HepG2 (cell line): ENCODE measurements around the gene RBM12. TPM values are rescaled to one million over a fixed set of nuclear protein-coding genes. Genes with fewer than 3 reads are reported as not detected.
A peak's percentile ranks its signal among the peaks of the same experiment; 100 is the strongest.

Source experiments
- CENPT ChIP-seq: sonication (generic); formaldehyde crosslinking; IDR thresholded peaks from 2 replicates; pipeline ENCODE4 v1.8.0; 2022; ENCODE audit warnings: low read depth, mild to moderate bottlenecking, moderate library complexity, missing genetic modification reagents
- GZF1 ChIP-seq: sonication (generic); formaldehyde crosslinking; IDR thresholded peaks from 2 replicates; pipeline ENCODE4 v1.5.1; 2020; ENCODE audit warnings: mild to moderate bottlenecking, missing genetic modification reagents
- MIXL1 ChIP-seq: IDR thresholded peaks from 2 replicates; pipeline ENCODE4 v1.6.1; 2016
- PAF1 ChIP-seq: IDR thresholded peaks from 2 replicates; pipeline ENCODE4 v1.6.1; 2016; ENCODE audit warnings: missing genetic modification reagents, missing compliant biosample characterization
- POLR2A ChIP-seq, 2 experiments: IDR thresholded peaks; 2 replicates each; pipeline ENCODE4 v1.6.1; 2011; ENCODE audit warnings: low read depth in 2 of 2, low read length in 2 of 2, mild to moderate bottlenecking in 1 of 2, moderate library complexity in 1 of 2; ENCODE audit not compliant: insufficient read depth in 1 of 2
- POLR2AphosphoS5 ChIP-seq: IDR thresholded peaks from 2 replicates; pipeline ENCODE4 v1.6.1; 2012; ENCODE audit warnings: low read depth, low read length
- POLR2G ChIP-seq: fragments of 200-400 bp; formaldehyde crosslinking; IDR thresholded peaks from 2 replicates; pipeline ENCODE4 v1.6.1; 2018; ENCODE audit warnings: mild to moderate bottlenecking, low read depth, low read length, moderate library complexity
- RFXAP ChIP-seq: sonication (generic); formaldehyde crosslinking; IDR thresholded peaks from 2 replicates; pipeline ENCODE4 v1.4.0; 2020; ENCODE audit warnings: missing genetic modification reagents, borderline replicate concordance
- ZNF776 ChIP-seq: sonication (generic); formaldehyde crosslinking; IDR thresholded peaks from 2 replicates; pipeline ENCODE4 v1.4.0; 2020; ENCODE audit warnings: mild to moderate bottlenecking, missing genetic modification reagents
- polyA plus RNA-seq, 8 experiments: library from polyadenylated mRNA; depleted of rRNA in 3 of 8; stranded (reverse) in 7 of 8; unstranded in 1 of 8; fragments of >200 nt; fragmentation: Illumina TruSeq in 4 of 8; extraction: Trizol in 4 of 8; gene quantifications; 2 replicates each; pipeline versions ENCODE4 v1.2.1 to v1.2.3, GENCODE V29; 2011 to 2016; ENCODE audit warnings: low read depth in 4 of 8, missing spikeins in 1 of 8, mixed read lengths in 1 of 8; ENCODE audit not compliant: insufficient read depth in 1 of 8
- total RNA-seq, 5 experiments: library from RNA; depleted of rRNA; stranded (reverse); fragments of >200 nt; fragmentation: Illumina TruSeq; extraction: Trizol; gene quantifications; 2 replicates each; pipeline ENCODE4 v1.2.3, GENCODE V29; 2016; ENCODE audit warnings: low read depth in 1 of 5
- TF ChIP-seq, protein P1 (sequence below): sonication (generic); formaldehyde crosslinking; IDR thresholded peaks from 2 replicates; pipeline ENCODE4 v1.4.0; 2020; ENCODE audit warnings: low read depth, mild to moderate bottlenecking, missing genetic modification reagents
- TF ChIP-seq, protein P2 (sequence below): sonication (generic); formaldehyde crosslinking; IDR thresholded peaks from 2 replicates; pipeline ENCODE4 v1.4.0; 2020; ENCODE audit warnings: missing genetic modification reagents
- TF ChIP-seq, protein P3 (sequence below): sonication (generic); formaldehyde crosslinking; IDR thresholded peaks from 2 replicates; pipeline ENCODE4 v1.4.0; 2020; ENCODE audit warnings: missing genetic modification reagents, borderline replicate concordance
- TF ChIP-seq, protein P4 (sequence below): sonication (generic); formaldehyde crosslinking; IDR thresholded peaks from 2 replicates; pipeline ENCODE4 v1.5.0; 2020; ENCODE audit warnings: mild to moderate bottlenecking, missing genetic modification reagents, borderline replicate concordance
- TF ChIP-seq, protein P5 (sequence below): sonication (generic); formaldehyde crosslinking; conservative IDR thresholded peaks from 2 replicates; pipeline ENCODE4 v1.4.0; 2020; ENCODE audit warnings: missing genetic modification reagents
- TF ChIP-seq, protein P6 (sequence below): sonication (generic); formaldehyde crosslinking; IDR thresholded peaks from 2 replicates; pipeline ENCODE4 v1.4.0; 2020; ENCODE audit warnings: mild to moderate bottlenecking, missing genetic modification reagents

Gene RBM12
- total and polyA plus RNA-seq, 2 of the 13 experiments (the other 11 are each of a cell fraction or from before 2014, with no cell fraction given): 97.9 to 104 TPM

DNA sequence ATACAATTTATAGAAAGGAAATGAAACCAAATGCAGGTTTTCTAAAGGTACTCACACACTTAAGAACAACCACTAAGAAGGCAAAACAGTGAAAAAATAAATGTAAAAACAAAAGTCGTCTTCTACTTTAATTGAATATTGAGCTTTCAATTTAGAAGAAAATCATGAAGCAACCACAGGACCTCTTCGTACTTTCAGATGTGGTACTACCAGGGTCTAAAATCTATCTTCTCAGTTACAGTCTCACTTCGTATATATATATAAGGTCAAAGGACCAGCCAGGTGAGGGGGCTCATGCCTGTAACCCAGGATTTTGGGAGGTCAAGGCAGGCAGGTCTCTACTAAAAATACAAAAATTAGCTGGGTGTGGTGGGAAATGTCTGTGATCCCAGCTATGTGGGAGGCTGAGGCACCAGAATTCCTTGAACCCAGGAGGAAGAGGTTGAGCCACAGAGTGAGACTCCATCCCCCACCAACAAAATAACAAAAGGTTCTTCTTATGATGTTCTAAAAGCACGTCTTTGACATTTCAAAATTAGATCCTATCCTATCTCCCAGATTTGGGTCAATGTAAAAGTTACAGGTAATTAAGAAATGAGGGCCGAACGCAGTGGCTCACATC lies 47.0 kb upstream of the RBM12 start (continued):
- TF ChIP-seq, protein P1, sequence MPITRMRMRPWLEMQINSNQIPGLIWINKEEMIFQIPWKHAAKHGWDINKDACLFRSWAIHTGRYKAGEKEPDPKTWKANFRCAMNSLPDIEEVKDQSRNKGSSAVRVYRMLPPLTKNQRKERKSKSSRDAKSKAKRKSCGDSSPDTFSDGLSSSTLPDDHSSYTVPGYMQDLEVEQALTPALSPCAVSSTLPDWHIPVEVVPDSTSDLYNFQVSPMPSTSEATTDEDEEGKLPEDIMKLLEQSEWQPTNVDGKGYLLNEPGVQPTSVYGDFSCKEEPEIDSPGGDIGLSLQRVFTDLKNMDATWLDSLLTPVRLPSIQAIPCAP (CRISPR knock-in tag): no peak
- TF ChIP-seq ZNF776 (CRISPR knock-in tag): no peak
- TF ChIP-seq, protein P2, sequence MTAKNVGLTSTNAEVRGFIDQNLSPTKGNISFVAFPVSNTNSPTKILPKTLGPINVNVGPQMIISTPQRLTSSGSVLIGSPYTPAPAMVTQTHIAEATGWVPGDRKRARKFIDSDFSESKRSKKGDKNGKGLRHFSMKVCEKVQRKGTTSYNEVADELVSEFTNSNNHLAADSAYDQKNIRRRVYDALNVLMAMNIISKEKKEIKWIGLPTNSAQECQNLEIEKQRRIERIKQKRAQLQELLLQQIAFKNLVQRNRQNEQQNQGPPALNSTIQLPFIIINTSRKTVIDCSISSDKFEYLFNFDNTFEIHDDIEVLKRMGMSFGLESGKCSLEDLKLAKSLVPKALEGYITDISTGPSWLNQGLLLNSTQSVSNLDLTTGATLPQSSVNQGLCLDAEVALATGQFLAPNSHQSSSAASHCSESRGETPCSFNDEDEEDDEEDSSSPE (CRISPR knock-in tag): no peak
- TF ChIP-seq RFXAP (CRISPR knock-in tag): no peak
- TF ChIP-seq, protein P3, sequence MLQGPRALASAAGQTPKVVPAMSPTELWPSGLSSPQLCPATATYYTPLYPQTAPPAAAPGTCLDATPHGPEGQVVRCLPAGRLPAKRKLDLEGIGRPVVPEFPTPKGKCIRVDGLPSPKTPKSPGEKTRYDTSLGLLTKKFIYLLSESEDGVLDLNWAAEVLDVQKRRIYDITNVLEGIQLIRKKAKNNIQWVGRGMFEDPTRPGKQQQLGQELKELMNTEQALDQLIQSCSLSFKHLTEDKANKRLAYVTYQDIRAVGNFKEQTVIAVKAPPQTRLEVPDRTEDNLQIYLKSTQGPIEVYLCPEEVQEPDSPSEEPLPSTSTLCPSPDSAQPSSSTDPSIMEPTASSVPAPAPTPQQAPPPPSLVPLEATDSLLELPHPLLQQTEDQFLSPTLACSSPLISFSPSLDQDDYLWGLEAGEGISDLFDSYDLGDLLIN (CRISPR knock-in tag): no peak
- peak; percentile 42; the same call in 1 of the 2 replicates for TF ChIP-seq PAF1 (CRISPR knock-in tag)
- TF ChIP-seq, protein P4, sequence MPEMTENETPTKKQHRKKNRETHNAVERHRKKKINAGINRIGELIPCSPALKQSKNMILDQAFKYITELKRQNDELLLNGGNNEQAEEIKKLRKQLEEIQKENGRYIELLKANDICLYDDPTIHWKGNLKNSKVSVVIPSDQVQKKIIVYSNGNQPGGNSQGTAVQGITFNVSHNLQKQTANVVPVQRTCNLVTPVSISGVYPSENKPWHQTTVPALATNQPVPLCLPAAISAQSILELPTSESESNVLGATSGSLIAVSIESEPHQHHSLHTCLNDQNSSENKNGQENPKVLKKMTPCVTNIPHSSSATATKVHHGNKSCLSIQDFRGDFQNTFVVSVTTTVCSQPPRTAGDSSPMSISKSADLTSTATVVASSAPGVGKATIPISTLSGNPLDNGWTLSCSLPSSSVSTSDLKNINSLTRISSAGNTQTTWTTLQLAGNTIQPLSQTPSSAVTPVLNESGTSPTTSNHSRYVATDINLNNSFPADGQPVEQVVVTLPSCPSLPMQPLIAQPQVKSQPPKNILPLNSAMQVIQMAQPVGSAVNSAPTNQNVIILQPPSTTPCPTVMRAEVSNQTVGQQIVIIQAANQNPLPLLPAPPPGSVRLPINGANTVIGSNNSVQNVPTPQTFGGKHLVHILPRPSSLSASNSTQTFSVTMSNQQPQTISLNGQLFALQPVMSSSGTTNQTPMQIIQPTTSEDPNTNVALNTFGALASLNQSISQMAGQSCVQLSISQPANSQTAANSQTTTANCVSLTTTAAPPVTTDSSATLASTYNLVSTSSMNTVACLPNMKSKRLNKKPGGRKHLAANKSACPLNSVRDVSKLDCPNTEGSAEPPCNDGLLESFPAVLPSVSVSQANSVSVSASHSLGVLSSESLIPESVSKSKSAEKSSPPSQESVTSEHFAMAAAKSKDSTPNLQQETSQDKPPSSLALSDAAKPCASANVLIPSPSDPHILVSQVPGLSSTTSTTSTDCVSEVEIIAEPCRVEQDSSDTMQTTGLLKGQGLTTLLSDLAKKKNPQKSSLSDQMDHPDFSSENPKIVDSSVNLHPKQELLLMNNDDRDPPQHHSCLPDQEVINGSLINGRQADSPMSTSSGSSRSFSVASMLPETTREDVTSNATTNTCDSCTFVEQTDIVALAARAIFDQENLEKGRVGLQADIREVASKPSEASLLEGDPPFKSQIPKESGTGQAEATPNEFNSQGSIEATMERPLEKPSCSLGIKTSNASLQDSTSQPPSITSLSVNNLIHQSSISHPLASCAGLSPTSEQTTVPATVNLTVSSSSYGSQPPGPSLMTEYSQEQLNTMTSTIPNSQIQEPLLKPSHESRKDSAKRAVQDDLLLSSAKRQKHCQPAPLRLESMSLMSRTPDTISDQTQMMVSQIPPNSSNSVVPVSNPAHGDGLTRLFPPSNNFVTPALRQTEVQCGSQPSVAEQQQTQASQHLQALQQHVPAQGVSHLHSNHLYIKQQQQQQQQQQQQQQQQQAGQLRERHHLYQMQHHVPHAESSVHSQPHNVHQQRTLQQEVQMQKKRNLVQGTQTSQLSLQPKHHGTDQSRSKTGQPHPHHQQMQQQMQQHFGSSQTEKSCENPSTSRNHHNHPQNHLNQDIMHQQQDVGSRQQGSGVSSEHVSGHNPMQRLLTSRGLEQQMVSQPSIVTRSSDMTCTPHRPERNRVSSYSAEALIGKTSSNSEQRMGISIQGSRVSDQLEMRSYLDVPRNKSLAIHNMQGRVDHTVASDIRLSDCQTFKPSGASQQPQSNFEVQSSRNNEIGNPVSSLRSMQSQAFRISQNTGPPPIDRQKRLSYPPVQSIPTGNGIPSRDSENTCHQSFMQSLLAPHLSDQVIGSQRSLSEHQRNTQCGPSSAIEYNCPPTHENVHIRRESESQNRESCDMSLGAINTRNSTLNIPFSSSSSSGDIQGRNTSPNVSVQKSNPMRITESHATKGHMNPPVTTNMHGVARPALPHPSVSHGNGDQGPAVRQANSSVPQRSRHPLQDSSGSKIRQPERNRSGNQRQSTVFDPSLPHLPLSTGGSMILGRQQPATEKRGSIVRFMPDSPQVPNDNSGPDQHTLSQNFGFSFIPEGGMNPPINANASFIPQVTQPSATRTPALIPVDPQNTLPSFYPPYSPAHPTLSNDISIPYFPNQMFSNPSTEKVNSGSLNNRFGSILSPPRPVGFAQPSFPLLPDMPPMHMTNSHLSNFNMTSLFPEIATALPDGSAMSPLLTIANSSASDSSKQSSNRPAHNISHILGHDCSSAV (CRISPR knock-in tag): no peak
- TF ChIP-seq, protein P5, sequence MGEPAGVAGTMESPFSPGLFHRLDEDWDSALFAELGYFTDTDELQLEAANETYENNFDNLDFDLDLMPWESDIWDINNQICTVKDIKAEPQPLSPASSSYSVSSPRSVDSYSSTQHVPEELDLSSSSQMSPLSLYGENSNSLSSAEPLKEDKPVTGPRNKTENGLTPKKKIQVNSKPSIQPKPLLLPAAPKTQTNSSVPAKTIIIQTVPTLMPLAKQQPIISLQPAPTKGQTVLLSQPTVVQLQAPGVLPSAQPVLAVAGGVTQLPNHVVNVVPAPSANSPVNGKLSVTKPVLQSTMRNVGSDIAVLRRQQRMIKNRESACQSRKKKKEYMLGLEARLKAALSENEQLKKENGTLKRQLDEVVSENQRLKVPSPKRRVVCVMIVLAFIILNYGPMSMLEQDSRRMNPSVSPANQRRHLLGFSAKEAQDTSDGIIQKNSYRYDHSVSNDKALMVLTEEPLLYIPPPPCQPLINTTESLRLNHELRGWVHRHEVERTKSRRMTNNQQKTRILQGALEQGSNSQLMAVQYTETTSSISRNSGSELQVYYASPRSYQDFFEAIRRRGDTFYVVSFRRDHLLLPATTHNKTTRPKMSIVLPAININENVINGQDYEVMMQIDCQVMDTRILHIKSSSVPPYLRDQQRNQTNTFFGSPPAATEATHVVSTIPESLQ (CRISPR knock-in tag): 0 out of 2 replicates have a peak, but pooled peaks have one; percentile 21
- TF ChIP-seq GZF1: no peak
- TF ChIP-seq, protein P6, sequence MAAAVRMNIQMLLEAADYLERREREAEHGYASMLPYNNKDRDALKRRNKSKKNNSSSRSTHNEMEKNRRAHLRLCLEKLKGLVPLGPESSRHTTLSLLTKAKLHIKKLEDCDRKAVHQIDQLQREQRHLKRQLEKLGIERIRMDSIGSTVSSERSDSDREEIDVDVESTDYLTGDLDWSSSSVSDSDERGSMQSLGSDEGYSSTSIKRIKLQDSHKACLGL: no peak
- TF ChIP-seq POLR2AphosphoS5: no peak
- TF ChIP-seq CENPT (CRISPR knock-in tag): no peak
- TF ChIP-seq POLR2A (IDR thresholded peaks at IDR 0.05; ENCODE audit: insufficient read depth in 1 of 2, low read depth in 2 of 2, low read length in 2 of 2): no peak; a peak in 1 of 4 replicates
- TF ChIP-seq MIXL1 (CRISPR knock-in tag): 0 out of 2 replicates have a peak, but pooled peaks have one; percentile 17
- peak; percentile 44 for TF ChIP-seq POLR2G
